ENCODE results near the gene S1PR5.

DNA sequence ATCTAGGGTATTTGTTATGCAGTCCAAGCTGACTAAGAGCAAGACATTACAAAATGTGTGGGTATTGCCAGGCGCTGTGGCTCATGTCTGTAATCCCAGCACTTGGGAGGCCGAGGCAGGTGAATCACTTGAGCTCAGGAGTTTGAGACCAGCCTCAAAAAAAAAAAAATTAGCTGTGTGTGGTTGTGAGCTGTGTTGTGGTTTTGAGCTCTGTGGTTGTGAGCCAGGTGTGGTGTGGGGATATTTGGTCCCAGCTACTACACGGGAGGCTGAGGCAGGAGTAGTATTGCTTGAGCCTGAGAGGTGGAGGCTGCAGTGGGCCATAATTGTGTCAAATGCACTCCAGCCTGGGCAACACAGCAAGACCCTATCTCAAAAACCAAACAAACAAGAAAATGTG, 8.5 kb downstream of the S1PR5 start:
- TF ChIP-seq FOXM1 (IDR thresholded peaks at IDR 0.05; ENCODE audit: borderline replicate concordance) (no peak), SP1 (IDR thresholded peaks at IDR 0.05) (no peak), FOXA1 (IDR thresholded peaks at IDR 0.05) (no peak), FOXK2 (IDR thresholded peaks at IDR 0.05) (no peak), BHLHE40 (IDR thresholded peaks at IDR 0.05; ENCODE audit: borderline replicate concordance) (no peak), SUZ12 (IDR thresholded peaks at IDR 0.05) (no peak), ELF4 (IDR thresholded peaks at IDR 0.05) (no peak)

All from HEK293T (cell line).